SJSA1 (cell line): ENCODE measurements around the gene DOCK4. TPM values are rescaled to one million over a fixed set of nuclear protein-coding genes. Genes with fewer than 3 reads are reported as not detected.

Experiments used
- DNase-seq, 2 experiments: peaks; one replicate each; pipeline ENCODE4 v3.0.0-alpha.2; 2015 to 2020; ENCODE audit warnings: low spot score in 2 of 2, low read depth in 1 of 2
- H3K27ac ChIP-seq: fragments of 250-450 bp; sonication (Bioruptor Pico); 2 replicates; pipeline ENCODE4 v1.5.1; 2020; ENCODE audit warnings: mild to moderate bottlenecking, moderate library complexity
- H3K27me3 ChIP-seq: fragments of 250-450 bp; sonication (Bioruptor Pico); replicated peaks from 2 replicates; pipeline ENCODE4 v1.5.1; 2020; ENCODE audit warnings: mild to moderate bottlenecking, moderate library complexity
- H3K36me3 ChIP-seq: fragments of 250-450 bp; sonication (Bioruptor Pico); 2 replicates; pipeline ENCODE4 v1.5.1; 2020; ENCODE audit warnings: mild to moderate bottlenecking
- H3K4me1 ChIP-seq: fragments of 250-450 bp; sonication (Bioruptor Pico); replicated peaks from 2 replicates; pipeline ENCODE4 v1.6.1; 2021; ENCODE audit warnings: mild to moderate bottlenecking
- H3K4me3 ChIP-seq: fragments of 250-450 bp; sonication (Bioruptor Pico); 2 replicates; pipeline ENCODE4 v1.5.1; 2020; ENCODE audit warnings: mild to moderate bottlenecking
- H3K9me3 ChIP-seq: fragments of 250-450 bp; sonication (Bioruptor Pico); replicated peaks from 2 replicates; pipeline ENCODE4 v1.5.1; 2020; ENCODE audit warnings: mild to moderate bottlenecking
- total RNA-seq: library from RNA; depleted of rRNA; stranded (reverse); fragments of >200 nt; shearing (Covaris generic); gene quantifications from 2 replicates; pipeline ENCODE4 v1.2.3, GENCODE V29; 2014

DOCK4 gene
- total RNA-seq, 1 experiment from 2014 or later = 1.3 TPM

DNA sequence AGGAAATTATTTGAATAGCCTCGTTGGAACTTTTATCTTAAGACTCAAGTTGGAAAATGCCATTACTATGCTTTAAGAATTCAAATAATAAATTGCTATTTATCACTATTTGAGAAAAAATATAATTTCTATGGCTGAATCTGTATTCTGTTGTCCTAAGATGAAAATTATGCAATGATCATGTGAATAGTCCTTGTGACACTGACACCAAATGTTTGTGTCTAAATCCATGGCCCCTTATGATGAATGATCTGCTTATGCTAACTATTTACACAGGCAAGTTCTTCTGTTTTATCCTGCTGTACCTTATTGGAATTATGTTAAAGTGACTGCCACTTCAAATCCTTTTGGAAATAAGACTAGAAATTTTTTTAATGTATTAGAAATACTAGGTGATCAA, 208.7 kb downstream of the DOCK4 start:
- H3K9me3 ChIP-seq = no peaks in the 10 kb centered on the region
- no peaks in the 10 kb centered on the region for H3K27me3 ChIP-seq
- peaks cover 9% of the 10 kb centered on the region for H3K4me1 ChIP-seq
- no peak overlapping the region for H3K27ac ChIP-seq
- no peak for DNase-seq
- no peaks in the 10 kb centered on the region for H3K36me3 ChIP-seq
- no peak overlapping the region for H3K4me3 ChIP-seq

DNA sequence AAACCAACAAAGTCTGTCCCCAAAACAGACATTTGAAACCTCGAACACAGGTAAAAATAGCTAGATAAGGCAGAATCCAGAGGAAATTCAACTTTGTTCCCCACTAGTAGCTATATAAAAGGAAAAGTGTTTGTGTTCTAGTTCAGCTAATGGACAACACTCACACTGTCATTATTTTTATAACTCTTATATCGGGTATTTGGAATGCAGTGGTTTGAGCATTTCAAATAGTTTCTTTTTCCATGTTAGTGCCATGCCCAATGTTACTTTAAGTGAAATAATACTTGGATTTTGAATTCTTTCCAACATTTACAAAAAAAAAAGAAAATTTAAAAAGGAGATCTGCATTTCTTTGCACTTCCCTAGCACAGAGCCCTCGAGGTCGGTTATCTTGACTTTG, 213.6 kb downstream of the DOCK4 start:
- Histone ChIP-seq H3K4me1 (no peaks in the 10 kb centered on the region), H3K4me3 (no peak overlapping the region), H3K27ac (no peak overlapping the region), H3K27me3 (no peaks in the 10 kb centered on the region), H3K36me3 (no peaks in the 10 kb centered on the region), H3K9me3 (peaks cover 3% of the 10 kb centered on the region; the same call in 1 of the 2 replicates)
- no peak for DNase-seq

- Histone ChIP-seq H3K27me3 (no peaks in the 10 kb centered on the region), H3K4me1 (no peaks in the 10 kb centered on the region), H3K9me3 (peaks cover 3% of the 10 kb centered on the region; the same call in 1 of the 2 replicates), H3K27ac (no peak overlapping the region), H3K4me3 (no peak overlapping the region), H3K36me3 (no peaks in the 10 kb centered on the region)
- no peak for DNase-seq
Measured at GRCh38 chr7:111990643-111991042, 215.6 kb downstream of the DOCK4 start.

DNA sequence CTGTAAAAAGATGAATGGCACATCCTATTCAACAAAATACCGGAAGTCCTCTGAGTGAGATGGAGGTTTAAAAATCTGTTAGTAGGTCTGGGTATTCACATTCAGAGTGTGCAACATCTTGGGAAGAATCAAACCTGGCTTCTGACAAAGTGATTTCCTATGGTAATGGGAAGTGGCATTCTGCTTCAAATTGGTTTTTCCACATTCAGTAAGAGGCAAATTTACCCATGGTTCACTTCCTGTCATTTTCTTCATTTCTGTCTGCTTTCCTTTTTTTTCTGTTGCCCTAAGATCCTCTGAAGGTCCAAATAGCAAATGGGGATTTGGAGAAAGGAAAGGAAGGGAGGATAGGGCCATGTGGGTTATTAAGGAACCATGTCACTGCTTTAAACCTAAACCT, 218.3 kb downstream of the DOCK4 start:
- DNase-seq = no peak
- Histone ChIP-seq H3K4me3 (no peak overlapping the region), H3K9me3 (peaks cover 3% of the 10 kb centered on the region; the same call in 1 of the 2 replicates), H3K36me3 (no peaks in the 10 kb centered on the region), H3K27ac (no peak overlapping the region), H3K4me1 (no peaks in the 10 kb centered on the region), H3K27me3 (no peaks in the 10 kb centered on the region)

- DNase-seq = no peak
- no peaks in the 10 kb centered on the region for H3K27me3 ChIP-seq
- peaks cover 3% of the 10 kb centered on the region; the same call in 1 of the 2 replicates for H3K9me3 ChIP-seq
- no peak overlapping the region for H3K4me3 ChIP-seq
- no peaks in the 10 kb centered on the region for H3K36me3 ChIP-seq
- no peaks in the 10 kb centered on the region for H3K4me1 ChIP-seq
- H3K27ac ChIP-seq = no peak overlapping the region
Measured at GRCh38 chr7:111987115-111987826, 218.9 kb downstream of the DOCK4 start.

DNA sequence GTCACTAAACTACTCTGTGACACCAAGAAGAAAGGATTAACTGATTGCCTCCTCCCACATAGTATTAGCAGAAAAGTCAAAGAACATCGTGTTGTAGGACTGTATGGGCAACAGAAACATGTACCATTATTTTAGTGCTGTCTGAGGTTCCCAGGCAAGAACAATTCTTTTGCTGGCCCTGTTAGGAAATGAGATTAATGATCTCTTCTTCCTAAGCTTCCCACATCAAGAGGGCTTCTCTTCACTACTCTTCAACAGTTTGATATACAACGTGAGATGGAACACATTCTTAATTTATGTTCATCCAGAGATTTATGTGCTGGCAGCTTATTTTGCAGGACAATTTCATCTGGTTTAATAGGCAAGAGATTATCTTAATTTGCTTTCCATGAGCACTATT, 219.6 kb downstream of the DOCK4 start:
- Histone ChIP-seq H3K9me3 (peaks cover 3% of the 10 kb centered on the region; the same call in 1 of the 2 replicates), H3K27me3 (no peaks in the 10 kb centered on the region), H3K27ac (no peak overlapping the region), H3K4me3 (no peak overlapping the region), H3K4me1 (no peaks in the 10 kb centered on the region), H3K36me3 (no peaks in the 10 kb centered on the region)
- no peak for DNase-seq

- H3K27ac ChIP-seq = no peak overlapping the region
- no peak for DNase-seq
- H3K27me3 ChIP-seq = no peaks in the 10 kb centered on the region
- H3K4me3 ChIP-seq = no peak overlapping the region
- no peaks in the 10 kb centered on the region for H3K4me1 ChIP-seq
- H3K9me3 ChIP-seq = peaks cover 3% of the 10 kb centered on the region; the same call in 1 of the 2 replicates
- H3K36me3 ChIP-seq = no peaks in the 10 kb centered on the region
Measured at GRCh38 chr7:111985798-111986197, 220.4 kb downstream of the DOCK4 start.

DNA sequence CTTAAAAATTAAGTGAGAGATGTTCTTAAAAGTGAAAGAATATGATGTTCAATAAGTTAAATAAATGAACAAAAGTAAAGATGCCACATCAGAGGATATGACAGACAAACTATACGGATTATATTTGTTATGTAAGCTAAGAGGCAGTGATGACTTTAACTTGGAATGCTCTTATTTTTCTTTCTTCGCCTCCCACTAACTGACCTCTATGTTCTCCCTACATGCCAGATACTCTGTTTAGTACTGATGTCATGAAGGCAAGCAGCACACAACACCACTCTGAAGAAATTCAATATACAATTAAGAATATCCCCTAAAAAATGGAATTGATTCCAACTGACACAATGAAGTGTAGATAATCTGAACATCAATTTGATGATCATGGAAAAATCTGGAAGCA, 223.4 kb downstream of the DOCK4 start:
- no peak for DNase-seq
- H3K27ac ChIP-seq = no peak overlapping the region

DNA sequence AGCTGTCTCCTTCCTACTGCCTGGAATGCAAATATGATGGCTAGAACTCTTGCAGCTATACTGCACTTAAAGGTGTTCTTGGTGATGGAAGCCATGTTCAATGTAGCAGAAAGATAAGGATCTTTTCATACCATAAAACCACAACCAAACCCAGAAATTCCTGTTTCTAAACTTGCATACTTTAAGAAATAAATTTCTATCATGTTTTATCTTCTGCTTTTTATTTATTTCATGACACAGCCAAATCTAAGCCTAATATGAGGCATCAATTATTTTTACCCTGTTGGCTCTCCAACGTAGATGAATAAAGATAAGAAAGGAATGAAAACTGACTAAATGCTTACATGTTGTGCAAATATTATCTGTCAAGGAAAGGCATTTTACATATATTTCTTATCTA, 224.1 kb downstream of the DOCK4 start:
- Histone ChIP-seq H3K4me1 (no peaks in the 10 kb centered on the region), H3K36me3 (no peaks in the 10 kb centered on the region), H3K4me3 (no peak overlapping the region), H3K9me3 (no peaks in the 10 kb centered on the region), H3K27me3 (no peaks in the 10 kb centered on the region), H3K27ac (no peak overlapping the region)
- DNase-seq = no peak

More for the DNA sequence above, 223.4 kb downstream of the DOCK4 start:
- no peak overlapping the region for H3K4me3 ChIP-seq
- no peaks in the 10 kb centered on the region for H3K4me1 ChIP-seq
- no peaks in the 10 kb centered on the region for H3K36me3 ChIP-seq
- no peaks in the 10 kb centered on the region for H3K9me3 ChIP-seq
- no peaks in the 10 kb centered on the region for H3K27me3 ChIP-seq

- Histone ChIP-seq H3K27ac (no peak overlapping the region), H3K36me3 (no peaks in the 10 kb centered on the region), H3K4me1 (no peaks in the 10 kb centered on the region), H3K27me3 (no peaks in the 10 kb centered on the region), H3K4me3 (no peak overlapping the region), H3K9me3 (no peaks in the 10 kb centered on the region)
- no peak for DNase-seq
Measured at GRCh38 chr7:111980725-111981124, 225.5 kb downstream of the DOCK4 start.

DNA sequence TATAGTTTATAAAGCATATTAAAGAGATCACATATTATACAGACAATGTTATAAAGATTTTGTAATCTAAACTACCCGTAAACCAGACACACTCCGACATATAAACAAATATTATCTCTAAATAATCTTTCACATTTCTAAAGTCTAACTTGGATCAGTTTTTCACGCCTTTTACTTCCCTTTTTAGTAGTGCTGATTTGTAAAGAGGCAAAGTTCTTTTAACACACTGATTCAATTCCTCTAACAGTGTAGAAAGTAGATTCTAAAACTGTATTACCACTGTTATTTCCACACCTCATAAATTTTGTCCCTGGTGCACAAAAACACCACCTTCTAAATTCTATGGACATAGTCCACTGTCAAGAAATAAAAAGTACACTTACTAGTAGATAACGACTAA, 230.9 kb downstream of the DOCK4 start:
- H3K4me1 ChIP-seq = no peaks in the 10 kb centered on the region
- no peaks in the 10 kb centered on the region for H3K27me3 ChIP-seq
- no peak overlapping the region for H3K27ac ChIP-seq
- H3K4me3 ChIP-seq = no peak overlapping the region
- no peak for DNase-seq
- no peaks in the 10 kb centered on the region for H3K9me3 ChIP-seq
- H3K36me3 ChIP-seq = no peaks in the 10 kb centered on the region

- H3K36me3 ChIP-seq = no peaks in the 10 kb centered on the region
- DNase-seq = no peak
- no peaks in the 10 kb centered on the region for H3K27me3 ChIP-seq
- H3K4me1 ChIP-seq = no peaks in the 10 kb centered on the region
- H3K4me3 ChIP-seq = no peak overlapping the region
- H3K9me3 ChIP-seq = no peaks in the 10 kb centered on the region
- H3K27ac ChIP-seq = no peak overlapping the region
Measured at GRCh38 chr7:111960984-111961383, 245.2 kb downstream of the DOCK4 start.

DNA sequence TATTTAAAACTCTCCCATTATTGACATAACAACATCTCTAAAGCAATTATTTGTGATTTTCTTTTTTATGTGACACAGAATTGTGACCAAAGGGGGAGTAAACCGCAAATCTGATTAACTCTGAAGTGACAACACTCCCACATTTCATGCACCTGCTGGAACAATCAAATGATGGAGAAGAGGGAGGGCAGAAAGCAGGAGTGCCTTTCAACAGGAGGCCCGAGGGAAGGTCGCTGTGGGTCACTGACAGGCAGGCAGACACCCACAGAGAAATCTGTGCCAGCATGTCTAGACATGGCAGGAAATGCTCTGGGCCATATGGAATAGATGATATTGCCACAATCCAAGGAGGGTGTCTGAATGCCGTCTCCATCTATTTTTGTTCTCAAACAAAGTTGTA, 247.3 kb downstream of the DOCK4 start:
- H3K36me3 ChIP-seq = no peaks in the 10 kb centered on the region
- no peak for DNase-seq
- no peaks in the 10 kb centered on the region for H3K4me1 ChIP-seq
- no peaks in the 10 kb centered on the region for H3K27me3 ChIP-seq
- H3K4me3 ChIP-seq = no peak overlapping the region
- no peaks in the 10 kb centered on the region for H3K9me3 ChIP-seq
- H3K27ac ChIP-seq = no peak overlapping the region

DNA sequence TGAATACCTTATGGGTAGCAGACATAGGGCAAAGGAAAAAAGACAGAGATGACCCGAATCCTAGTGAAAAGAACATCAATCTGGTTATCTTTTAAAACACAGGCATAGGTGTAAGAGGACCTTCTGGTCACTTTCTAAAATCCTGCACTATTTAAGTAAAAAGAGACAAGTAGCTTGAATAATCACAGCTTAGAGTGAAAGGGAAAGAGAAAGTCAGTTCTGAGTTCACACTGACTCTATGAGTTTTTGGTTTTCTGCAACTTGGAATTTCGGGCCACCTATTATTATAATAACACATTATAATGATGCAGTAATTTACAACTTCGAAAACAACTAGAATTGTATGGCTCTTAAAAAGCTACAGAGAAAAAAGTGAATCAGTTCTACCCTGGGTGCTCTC, 247.8 kb downstream of the DOCK4 start:
- no peaks in the 10 kb centered on the region for H3K4me1 ChIP-seq
- no peak overlapping the region for H3K4me3 ChIP-seq
- H3K27ac ChIP-seq = no peak overlapping the region
- 0 out of 2 replicates have a peak, but pooled peaks cover 2% of the 10 kb centered on the region for H3K9me3 ChIP-seq
- no peak for DNase-seq
- no peaks in the 10 kb centered on the region for H3K36me3 ChIP-seq
- no peaks in the 10 kb centered on the region for H3K27me3 ChIP-seq

- Histone ChIP-seq H3K36me3 (no peaks in the 10 kb centered on the region), H3K27me3 (no peaks in the 10 kb centered on the region), H3K27ac (no peak overlapping the region), H3K4me1 (no peaks in the 10 kb centered on the region), H3K9me3 (0 out of 2 replicates have a peak, but pooled peaks cover 2% of the 10 kb centered on the region), H3K4me3 (no peak overlapping the region)
- DNase-seq = no peak
Measured at GRCh38 chr7:111955616-111956015, 250.6 kb downstream of the DOCK4 start.
